NB4 (cell line): Measurements from ENCODE around the gene POU2AF1.

Experiments used
- DNase-seq: peaks from one replicate; pipeline ENCODE4 v3.0.0; 2010; ENCODE audit warnings: low read depth
- H3K4me3 ChIP-seq: one replicate; pipeline ENCODE4 v1.5.1; 2011; ENCODE audit warnings: mild to moderate bottlenecking, low read depth, low read length, moderate library complexity
- CTCF ChIP-seq: IDR thresholded peaks from one replicate; pipeline ENCODE4 v1.5.1; 2012; ENCODE audit warnings: low read depth, low read length
- MYC ChIP-seq: IDR thresholded peaks from 2 replicates; pipeline ENCODE4 v1.6.1; 2011; ENCODE audit warnings: low read depth, low read length
- POLR2A ChIP-seq: IDR thresholded peaks from 2 replicates; pipeline ENCODE4 v1.6.1; 2011; ENCODE audit warnings: mild to moderate bottlenecking; ENCODE audit not compliant: insufficient read length; ENCODE audit errors: extremely low read depth
- TF ChIP-seq, protein P1 (sequence below): IDR thresholded peaks from 2 replicates; pipeline ENCODE4 v1.6.1; 2011; ENCODE audit warnings: low read depth, low read length

POU2AF1 gene

GRCh38 chr11:111413849-111414248 lies 34.8 kb upstream of the POU2AF1 start:
- no peak overlapping the region for H3K4me3 ChIP-seq
- no peak for DNase-seq
- TF ChIP-seq CTCF (no peak), MYC (no peak), POLR2A (no peak)
- TF ChIP-seq, protein P1, sequence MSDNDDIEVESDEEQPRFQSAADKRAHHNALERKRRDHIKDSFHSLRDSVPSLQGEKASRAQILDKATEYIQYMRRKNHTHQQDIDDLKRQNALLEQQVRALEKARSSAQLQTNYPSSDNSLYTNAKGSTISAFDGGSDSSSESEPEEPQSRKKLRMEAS, result no peak

- no peak overlapping the region for H3K4me3 ChIP-seq
- no peak for DNase-seq
- no peak for TF ChIP-seq CTCF
- TF ChIP-seq, protein P1, result no peak
- TF ChIP-seq POLR2A, result no peak
These were observed 33.2 kb upstream of the POU2AF1 start for GRCh38 chr11:111412293-111412692.

DNA sequence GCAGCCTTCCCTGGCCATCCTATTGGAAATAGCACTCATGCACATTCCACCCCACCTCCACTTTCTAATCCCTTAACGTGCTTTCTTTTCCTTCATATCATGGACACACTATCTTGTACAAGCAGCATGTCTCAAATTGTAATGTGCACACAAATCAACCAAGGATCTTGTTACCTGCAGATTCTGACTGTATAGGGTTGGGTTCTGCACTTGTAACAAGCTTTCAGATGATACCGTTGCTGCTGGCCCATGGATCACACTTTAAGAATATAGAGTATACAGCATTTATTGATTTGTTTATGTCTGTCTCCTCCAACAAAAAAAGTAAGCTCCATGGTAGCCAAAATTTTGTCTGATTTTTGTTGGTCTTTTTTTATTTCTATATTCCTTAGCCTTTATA lies 32.4 kb upstream of the POU2AF1 start:
- DNase-seq, result no peak
- TF ChIP-seq POLR2A (no peak), CTCF (no peak), MYC (no peak)
- TF ChIP-seq, protein P1, result no peak
- H3K4me3 ChIP-seq, result no peak overlapping the region

GRCh38 chr11:111410951-111411350 lies 31.9 kb upstream of the POU2AF1 start:
- TF ChIP-seq CTCF (no peak), POLR2A (no peak), MYC (no peak)
- TF ChIP-seq, protein P1, result no peak
- H3K4me3 ChIP-seq, result no peak overlapping the region
- no peak for DNase-seq

DNA sequence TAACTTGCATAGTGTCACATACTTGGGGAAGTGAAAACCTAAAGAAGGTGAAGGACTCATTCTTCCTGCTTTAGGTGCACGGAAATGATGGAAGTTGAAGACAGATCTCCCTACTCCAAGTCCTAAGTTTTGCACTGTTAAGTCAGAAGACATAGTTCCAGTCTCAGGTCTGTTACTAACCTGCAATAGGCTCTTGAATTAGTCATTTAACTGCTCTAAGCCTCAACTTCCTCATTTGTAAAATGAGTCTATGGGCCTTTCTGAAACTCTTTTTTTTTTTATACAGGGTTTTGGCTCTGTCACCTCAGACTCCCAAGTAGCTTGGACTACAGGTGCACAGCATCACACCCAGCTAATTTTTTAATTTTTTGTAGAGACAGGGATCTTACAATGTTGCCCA lies 30.8 kb upstream of the POU2AF1 start:
- no peak for TF ChIP-seq MYC
- TF ChIP-seq, protein P1, result no peak
- DNase-seq, result peak; percentile 85
- H3K4me3 ChIP-seq, result no peak overlapping the region

DNA sequence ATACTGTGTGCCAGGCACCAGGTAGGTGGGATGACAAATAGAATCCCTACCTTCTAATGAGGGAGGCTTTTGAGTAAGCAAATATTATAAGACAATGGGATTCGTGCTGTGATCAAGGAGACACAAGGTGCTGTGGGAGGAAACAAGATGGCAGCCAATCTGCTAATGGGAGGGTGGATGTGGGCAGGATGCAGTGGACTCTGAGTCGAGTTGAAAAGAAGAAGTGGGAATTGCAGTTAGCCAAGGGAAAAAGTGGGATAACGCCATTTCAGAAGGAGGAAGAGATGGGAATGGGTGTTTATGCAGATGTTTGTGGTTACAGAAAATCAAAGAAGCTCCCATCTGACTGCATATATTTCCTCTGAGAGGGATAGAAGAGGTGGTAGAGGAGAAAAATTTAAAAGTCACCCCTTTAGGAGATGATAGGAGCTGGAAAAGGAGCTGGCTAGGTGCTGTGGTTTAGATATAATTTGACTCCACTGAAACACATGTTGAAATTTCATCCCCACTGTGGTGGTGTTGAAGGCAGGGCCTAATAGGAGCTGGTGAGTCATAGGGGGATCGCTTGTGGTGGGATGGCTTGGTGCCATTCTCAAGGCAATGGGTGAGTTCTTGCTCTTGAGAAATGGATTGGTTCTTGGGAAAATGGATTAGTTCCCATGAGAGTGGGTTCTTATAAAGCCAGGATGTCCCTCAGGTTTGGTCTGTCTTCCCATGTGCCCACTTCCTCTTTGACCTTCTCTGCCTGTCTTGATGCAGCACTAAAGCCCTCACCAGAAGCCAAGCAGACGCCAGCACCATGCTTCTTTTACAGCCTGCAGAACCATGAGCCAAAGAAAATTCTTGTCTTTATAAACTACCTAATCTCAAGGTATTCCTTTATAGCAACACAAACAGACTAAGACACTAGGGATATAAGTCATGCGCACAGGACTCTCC lies 30.0 kb upstream of the POU2AF1 start:
- TF ChIP-seq MYC, result peak; percentile 43; the same call in 1 of the 2 replicates
- TF ChIP-seq POLR2A, result no peak
- no peak overlapping the region for H3K4me3 ChIP-seq
- DNase-seq, result peak; percentile 91

DNA sequence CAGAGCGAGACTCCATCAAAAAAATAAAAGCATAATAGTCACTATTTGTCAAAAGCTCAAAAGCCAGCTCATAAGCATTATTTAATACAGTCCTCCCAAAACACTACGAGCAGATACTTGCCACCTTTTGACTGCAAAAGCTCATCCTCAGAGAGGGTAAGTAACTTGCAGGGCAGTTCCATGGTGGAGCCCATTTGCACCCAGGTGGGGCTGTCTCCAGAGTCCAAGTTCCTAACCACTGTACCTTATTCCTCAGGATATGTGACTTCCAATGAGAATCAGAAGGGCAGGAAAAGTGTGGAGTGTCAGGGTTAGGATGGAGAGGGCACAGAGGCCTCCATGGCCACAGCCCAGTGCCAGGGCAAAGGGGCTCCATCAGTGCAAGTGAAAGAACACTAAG lies 28.6 kb upstream of the POU2AF1 start:
- H3K4me3 ChIP-seq, result no peak overlapping the region
- TF ChIP-seq MYC (no peak), POLR2A (no peak)
- DNase-seq, result no peak
